PFSK-1 (cell line): ENCODE results near the gene ILK.

ENCODE experiments used
- POLR2AphosphoS5 ChIP-seq: IDR thresholded peaks from 2 replicates; pipeline ENCODE4 v1.6.1; 2012; ENCODE audit warnings: low read depth, mild to moderate bottlenecking, control low read depth, low read length, moderate library complexity
- SIN3A ChIP-seq: IDR thresholded peaks from 2 replicates; pipeline ENCODE4 v1.6.1; 2012; ENCODE audit warnings: mild to moderate bottlenecking, low read length, moderate library complexity, borderline replicate concordance; ENCODE audit not compliant: insufficient read depth
- TF ChIP-seq, protein P1 (sequence below), 2 experiments: IDR thresholded peaks; 2 replicates each; pipeline versions ENCODE4 v1.6.1 to v1.8.0; 2011 to 2012; ENCODE audit warnings: low read depth in 2 of 2, low read length in 2 of 2, control low read depth in 1 of 2, inconsistent platforms in 1 of 2, mild to moderate bottlenecking in 1 of 2, moderate library complexity in 1 of 2; ENCODE audit not compliant: insufficient read depth in 1 of 2

DNA sequence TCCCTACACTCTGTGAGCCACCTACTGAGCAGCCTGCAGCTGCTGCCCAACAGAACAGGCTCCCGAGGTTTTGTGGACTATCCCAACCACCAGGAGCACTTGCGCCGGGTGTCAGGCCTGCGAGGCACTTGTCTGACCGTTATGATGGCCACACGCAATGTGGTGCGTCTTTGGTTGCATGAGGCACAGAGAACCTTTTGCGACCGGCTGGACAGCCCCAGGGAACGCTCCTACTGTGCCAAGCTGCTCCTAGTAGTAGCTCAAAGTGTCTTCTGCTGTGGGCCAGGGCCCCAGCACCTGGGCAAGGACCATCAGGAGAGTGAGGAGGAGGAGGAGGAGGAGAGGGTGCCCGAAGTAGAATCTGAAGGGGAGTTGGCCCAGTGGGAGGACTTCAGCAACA lies 46.5 kb upstream of the ILK start:
- TF ChIP-seq, protein P1, sequence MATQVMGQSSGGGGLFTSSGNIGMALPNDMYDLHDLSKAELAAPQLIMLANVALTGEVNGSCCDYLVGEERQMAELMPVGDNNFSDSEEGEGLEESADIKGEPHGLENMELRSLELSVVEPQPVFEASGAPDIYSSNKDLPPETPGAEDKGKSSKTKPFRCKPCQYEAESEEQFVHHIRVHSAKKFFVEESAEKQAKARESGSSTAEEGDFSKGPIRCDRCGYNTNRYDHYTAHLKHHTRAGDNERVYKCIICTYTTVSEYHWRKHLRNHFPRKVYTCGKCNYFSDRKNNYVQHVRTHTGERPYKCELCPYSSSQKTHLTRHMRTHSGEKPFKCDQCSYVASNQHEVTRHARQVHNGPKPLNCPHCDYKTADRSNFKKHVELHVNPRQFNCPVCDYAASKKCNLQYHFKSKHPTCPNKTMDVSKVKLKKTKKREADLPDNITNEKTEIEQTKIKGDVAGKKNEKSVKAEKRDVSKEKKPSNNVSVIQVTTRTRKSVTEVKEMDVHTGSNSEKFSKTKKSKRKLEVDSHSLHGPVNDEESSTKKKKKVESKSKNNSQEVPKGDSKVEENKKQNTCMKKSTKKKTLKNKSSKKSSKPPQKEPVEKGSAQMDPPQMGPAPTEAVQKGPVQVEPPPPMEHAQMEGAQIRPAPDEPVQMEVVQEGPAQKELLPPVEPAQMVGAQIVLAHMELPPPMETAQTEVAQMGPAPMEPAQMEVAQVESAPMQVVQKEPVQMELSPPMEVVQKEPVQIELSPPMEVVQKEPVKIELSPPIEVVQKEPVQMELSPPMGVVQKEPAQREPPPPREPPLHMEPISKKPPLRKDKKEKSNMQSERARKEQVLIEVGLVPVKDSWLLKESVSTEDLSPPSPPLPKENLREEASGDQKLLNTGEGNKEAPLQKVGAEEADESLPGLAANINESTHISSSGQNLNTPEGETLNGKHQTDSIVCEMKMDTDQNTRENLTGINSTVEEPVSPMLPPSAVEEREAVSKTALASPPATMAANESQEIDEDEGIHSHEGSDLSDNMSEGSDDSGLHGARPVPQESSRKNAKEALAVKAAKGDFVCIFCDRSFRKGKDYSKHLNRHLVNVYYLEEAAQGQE (IDR thresholded peaks at IDR 0.05; ENCODE audit: insufficient read depth in 1 of 2, low read depth in 2 of 2, low read length in 2 of 2): no peak
- TF ChIP-seq POLR2AphosphoS5 (no peak), SIN3A (no peak)
